Aorta (tissue), 5 donors: ENCODE results near the gene LRTM2. TPM values are rescaled to one million over a fixed set of nuclear protein-coding genes. Genes with fewer than 3 reads are reported as not detected.

ENCODE experiments used
- ATAC-seq: fragments of 200-7000 bp; cut with Tn5 transposase; one replicate; pipeline ENCODE4 v1.9.1; 2022; ENCODE audit warnings: moderate library complexity; ENCODE audit not compliant: low FRiP score
- DNase-seq, 2 donors: peaks; one replicate each; pipeline ENCODE4 v3.0.0-alpha.2; 2020
- H3K27ac ChIP-seq, 2 donors: one replicate each; pipeline ENCODE4 v1.5.1; 2013; ENCODE audit warnings: low read length in 2 of 2, mild to moderate bottlenecking in 2 of 2, moderate library complexity in 2 of 2, control low read depth in 1 of 2, inconsistent platforms in 1 of 2, low read depth in 1 of 2
- H3K27me3 ChIP-seq, 2 donors: one replicate each; pipeline ENCODE4 v1.6.1; 2013; ENCODE audit warnings: control low read depth in 1 of 2, low read length in 1 of 2, mild to moderate bottlenecking in 1 of 2, moderate library complexity in 1 of 2; ENCODE audit not compliant: insufficient read depth in 2 of 2, control insufficient read depth in 1 of 2
- H3K36me3 ChIP-seq, 2 donors: one replicate each; pipeline ENCODE4 v1.6.1; 2013; ENCODE audit warnings: control low read depth in 1 of 2, low read length in 1 of 2, mild to moderate bottlenecking in 1 of 2; ENCODE audit not compliant: insufficient read depth in 2 of 2, control insufficient read depth in 1 of 2
- H3K4me1 ChIP-seq, 2 donors: one replicate each; pipeline ENCODE4 v1.6.1; 2013; ENCODE audit warnings: low read length in 2 of 2, control low read depth in 1 of 2, mild to moderate bottlenecking in 1 of 2, moderate library complexity in 1 of 2; ENCODE audit not compliant: insufficient read depth in 2 of 2, control insufficient read depth in 1 of 2
- H3K4me3 ChIP-seq, 2 donors: one replicate each; pipeline ENCODE4 v1.5.1; 2013; ENCODE audit warnings: low read length in 2 of 2, control low read depth in 1 of 2, mild to moderate bottlenecking in 1 of 2
- H3K9me3 ChIP-seq: one replicate; pipeline ENCODE4 v1.6.1; 2013; ENCODE audit warnings: mild to moderate bottlenecking, low read length; ENCODE audit not compliant: control insufficient read depth
- WGBS, 2 donors: extraction: QIAGEN DNeasy Blood & Tissue Kit; methylation state at CpG; one replicate each; pipeline ENCODE4 v1.1.7; 2013; 5-methylcytosine and 5-hydroxymethylcytosine counted together
- intact Hi-C, 2 donors: fragments of 100-400 bp; cut with DNase I; formaldehyde crosslinking; loops; one replicate each; pipeline versions ENCODE4 v1.14.2 to v1.15.0; 2022
- polyA plus RNA-seq, 2 donors: library from polyadenylated mRNA; stranded (reverse); fragments of 200-250 nt; gene quantifications; one replicate each; pipeline ENCODE4 v1.2.3, GENCODE V29; 2013
- total RNA-seq, 2 donors: library from RNA; stranded (reverse); fragmentation: NEBNext Ultra II Directional; extraction: Animal tissue kit (Norgen Biotek cat#: 25700); gene quantifications; one replicate each; pipeline ENCODE4 v1.2.1, GENCODE V29; 2021
- donor health status: healthy with polysubstance abuse.
- donor health status: Bipolar disorder and iron deficiency.
- donor health status: DM: no; HTN: no; CAD: no.
- donor health status: DM: no; HTN: no; CAD: no.
- donor health status: DM: yes; HTN: yes; CAD: no.

Gene LRTM2
- total and polyA plus RNA-seq, 4 donors: not detected

DNA sequence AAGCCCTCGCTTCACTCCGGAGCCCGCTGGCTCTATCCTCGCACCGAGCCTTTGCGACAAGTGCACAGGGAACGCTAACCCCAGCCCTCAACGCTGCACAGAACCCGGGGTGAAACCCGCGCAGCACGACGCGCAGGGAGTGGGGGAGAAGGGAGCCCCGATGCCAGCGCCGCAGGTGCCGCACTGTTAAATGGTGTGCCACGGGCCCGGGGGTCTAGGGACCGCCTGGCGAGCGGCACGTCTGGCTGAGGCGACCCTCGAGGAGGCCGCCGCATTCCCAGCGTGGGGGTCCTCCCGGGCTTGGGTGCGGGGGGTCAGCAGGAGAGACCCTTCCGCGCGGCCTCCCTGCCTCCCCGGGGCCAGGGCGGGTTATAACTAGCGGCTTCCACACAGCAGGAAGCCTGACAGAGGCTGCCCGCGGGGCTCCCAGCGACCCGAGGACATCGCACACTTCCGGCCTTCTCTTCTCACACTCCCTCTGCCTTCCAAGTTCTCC is 23.8 kb upstream of the LRTM2 start:
- H3K4me3 ChIP-seq: peak overlapping the region; percentile 29
- H3K9me3 ChIP-seq: no peaks in the 10 kb centered on the region
- 3% methylated on average over 38 to 43 of the region's 43 CpGs for WGBS, 2 donors
- ATAC-seq: peak; percentile 47
- H3K27me3 ChIP-seq: no peaks in the 10 kb centered on the region
- no peak overlapping the region for H3K27ac ChIP-seq
- DNase-seq: peak in 1 of 2 donors; percentile 82
- intact Hi-C loops: loop anchor here (1.0 to 10.0 kb wide), 5 partner anchors 144 to 788 kb away; no protein-coding TSS in a partner anchor
- no peaks in the 10 kb centered on the region for H3K36me3 ChIP-seq
- no peaks in the 10 kb centered on the region for H3K4me1 ChIP-seq

DNA sequence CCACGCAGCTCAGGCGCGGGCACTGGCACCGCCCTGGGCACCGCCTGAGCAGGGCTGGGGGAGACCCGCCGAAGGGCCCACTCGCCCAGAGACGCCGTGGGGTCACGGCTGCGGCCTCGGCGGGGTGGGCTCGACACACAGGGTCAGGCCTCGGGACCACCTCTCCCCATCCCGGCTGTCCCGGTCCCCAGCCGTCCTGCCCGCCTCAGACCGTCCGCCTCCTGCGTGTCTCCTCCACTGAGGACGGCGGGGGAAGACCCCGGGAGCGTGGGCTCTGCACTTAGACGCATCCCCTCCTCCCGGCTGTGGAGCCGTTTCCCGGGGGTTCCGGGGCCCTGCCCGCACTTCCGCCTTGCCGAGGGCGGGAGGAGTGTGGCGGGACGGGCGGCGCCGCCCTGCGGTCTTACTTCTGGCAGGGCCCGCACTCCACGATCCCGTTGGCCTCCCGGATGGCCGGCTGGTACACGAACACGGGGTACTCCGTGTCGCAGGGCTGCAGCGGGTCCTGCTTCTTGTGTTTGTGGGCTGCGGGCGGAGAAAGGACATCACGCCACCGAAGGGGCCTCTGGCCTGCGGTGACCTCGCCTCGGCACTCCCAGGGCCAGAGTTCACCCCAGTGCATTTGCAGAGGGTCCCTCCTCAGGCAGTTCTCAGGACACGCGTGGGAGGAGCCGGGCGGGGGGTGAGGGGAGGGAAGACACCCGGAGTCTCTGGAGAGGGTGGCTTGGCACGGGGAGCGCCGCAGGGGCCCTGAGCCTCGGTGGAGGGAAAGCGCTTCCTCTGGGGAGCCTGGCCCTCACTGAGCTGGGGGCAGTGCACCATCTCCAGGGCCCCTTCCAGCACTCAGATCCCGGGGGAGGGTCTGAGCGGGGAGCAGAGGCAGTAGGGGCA is 23.1 kb upstream of the LRTM2 start:
- Histone ChIP-seq H3K27me3 (no peaks in the 10 kb centered on the region), H3K4me3 (peak overlapping the region in 1 of 2 donors; percentile 29), H3K27ac (no peak overlapping the region), H3K36me3 (no peaks in the 10 kb centered on the region), H3K9me3 (no peaks in the 10 kb centered on the region), H3K4me1 (no peaks in the 10 kb centered on the region)
- 42 to 46% methylated on average over 64 to 71 of the region's 71 CpGs for WGBS, 2 donors
- intact Hi-C loops: loop anchor here (5.0 to 10.0 kb wide), 3 partner anchors 235 to 788 kb away; no protein-coding TSS in a partner anchor
- DNase-seq (peak; percentile 83 to 88), ATAC-seq (peak; percentile 55)

- ATAC-seq (no peak), DNase-seq (peak in 1 of 2 donors; percentile 74)
- 93% methylated on average over 22 of the region's 22 CpGs for WGBS, 2 donors
- H3K36me3 ChIP-seq: no peaks in the 10 kb centered on the region
- no peaks in the 10 kb centered on the region for H3K4me1 ChIP-seq
- H3K4me3 ChIP-seq: no peak overlapping the region
- intact Hi-C loops: loop anchor here (5.0 to 10.0 kb wide), 3 partner anchors 234 to 787 kb away; no protein-coding TSS in a partner anchor
- no peaks in the 10 kb centered on the region for H3K27me3 ChIP-seq
- H3K27ac ChIP-seq: no peak overlapping the region
- no peaks in the 10 kb centered on the region for H3K9me3 ChIP-seq
These were observed 22.2 kb upstream of the LRTM2 start for GRCh38 chr12:1797991-1798640.

DNA sequence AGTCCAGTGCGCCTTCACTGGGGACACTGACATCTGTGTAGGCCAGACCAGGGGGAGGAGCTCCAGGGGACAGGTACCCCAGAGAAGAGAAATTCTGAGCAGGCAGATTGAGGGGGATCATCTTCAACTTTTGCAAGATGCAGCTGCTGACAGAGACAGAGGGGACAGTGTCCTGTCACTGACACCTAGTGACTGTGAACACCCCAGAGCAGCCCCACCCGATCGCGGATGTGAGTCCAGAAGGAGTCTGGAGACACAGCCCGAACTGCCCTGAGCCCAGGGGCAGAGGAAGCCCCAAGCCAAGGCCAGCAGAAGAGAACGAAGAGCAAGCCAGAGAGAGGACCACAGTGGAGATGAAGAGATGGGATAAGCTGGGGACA is 21.7 kb upstream of the LRTM2 start:
- no peaks in the 10 kb centered on the region for H3K27me3 ChIP-seq
- H3K4me3 ChIP-seq: no peak overlapping the region
- H3K4me1 ChIP-seq: no peaks in the 10 kb centered on the region
- no peak overlapping the region for H3K27ac ChIP-seq
- DNase-seq: peak in 1 of 2 donors; percentile 70
- ATAC-seq: no peak
- 92 to 93% methylated on average over 6 of the region's 6 CpGs for WGBS, 2 donors
- no peaks in the 10 kb centered on the region for H3K9me3 ChIP-seq
- H3K36me3 ChIP-seq: no peaks in the 10 kb centered on the region
- intact Hi-C loops: loop anchor here (5.0 to 10.0 kb wide), 3 partner anchors 234 to 786 kb away; no protein-coding TSS in a partner anchor

- no peaks in the 10 kb centered on the region for H3K9me3 ChIP-seq
- ATAC-seq: no peak
- H3K4me1 ChIP-seq: no peaks in the 10 kb centered on the region
- no peak overlapping the region for H3K27ac ChIP-seq
- 90 to 95% methylated on average over 21 of the region's 21 CpGs for WGBS, 2 donors
- no peaks in the 10 kb centered on the region for H3K36me3 ChIP-seq
- peak in 1 of 2 donors; percentile 65 for DNase-seq
- intact Hi-C loops: loop anchor here (5.0 to 10.0 kb wide), 3 partner anchors 233 to 786 kb away; no protein-coding TSS in a partner anchor
- H3K27me3 ChIP-seq: no peaks in the 10 kb centered on the region
- no peak overlapping the region for H3K4me3 ChIP-seq
These were observed 21.1 kb upstream of the LRTM2 start for GRCh38 chr12:1799051-1799881.

- no peaks in the 10 kb centered on the region for H3K36me3 ChIP-seq
- no peaks in the 10 kb centered on the region for H3K4me1 ChIP-seq
- intact Hi-C loops: loop anchor here (5.0 to 10.0 kb wide), 3 partner anchors 232 to 785 kb away; no protein-coding TSS in a partner anchor
- ATAC-seq (no peak), DNase-seq (peak in 1 of 2 donors; percentile 73)
- 82 to 88% methylated on average over 12 of the region's 12 CpGs for WGBS, 2 donors
- H3K9me3 ChIP-seq: no peaks in the 10 kb centered on the region
- H3K27ac ChIP-seq: no peak overlapping the region
- no peak overlapping the region for H3K4me3 ChIP-seq
- no peaks in the 10 kb centered on the region for H3K27me3 ChIP-seq
These were observed 20.4 kb upstream of the LRTM2 start for GRCh38 chr12:1799882-1800400.

GRCh38 chr12:1800401-1801302 is 19.7 kb upstream of the LRTM2 start:
- intact Hi-C loops: no loop called here
- 85 to 87% methylated on average over 14 of the region's 14 CpGs for WGBS, 2 donors
- Histone ChIP-seq H3K4me1 (no peaks in the 10 kb centered on the region), H3K9me3 (no peaks in the 10 kb centered on the region), H3K27me3 (no peaks in the 10 kb centered on the region), H3K4me3 (no peak overlapping the region), H3K36me3 (no peaks in the 10 kb centered on the region), H3K27ac (no peak overlapping the region)
- DNase-seq (peak; percentile 36 to 72), ATAC-seq (no peak)
